GM19452 (cell line): Measurements from ENCODE around the gene APBB1IP.
"Not testable (repeated sequence)": the region's sequence is repeated elsewhere in the genome, so short reads cannot be mapped to it uniquely, and the experiment has no call there.

Source experiments
- ATAC-seq: cut with Tn5 transposase; IDR thresholded peaks from one replicate; pipeline ENCODE4 v1.9.1; 2021; ENCODE audit not compliant: unreplicated experiment

APBB1IP gene

DNA sequence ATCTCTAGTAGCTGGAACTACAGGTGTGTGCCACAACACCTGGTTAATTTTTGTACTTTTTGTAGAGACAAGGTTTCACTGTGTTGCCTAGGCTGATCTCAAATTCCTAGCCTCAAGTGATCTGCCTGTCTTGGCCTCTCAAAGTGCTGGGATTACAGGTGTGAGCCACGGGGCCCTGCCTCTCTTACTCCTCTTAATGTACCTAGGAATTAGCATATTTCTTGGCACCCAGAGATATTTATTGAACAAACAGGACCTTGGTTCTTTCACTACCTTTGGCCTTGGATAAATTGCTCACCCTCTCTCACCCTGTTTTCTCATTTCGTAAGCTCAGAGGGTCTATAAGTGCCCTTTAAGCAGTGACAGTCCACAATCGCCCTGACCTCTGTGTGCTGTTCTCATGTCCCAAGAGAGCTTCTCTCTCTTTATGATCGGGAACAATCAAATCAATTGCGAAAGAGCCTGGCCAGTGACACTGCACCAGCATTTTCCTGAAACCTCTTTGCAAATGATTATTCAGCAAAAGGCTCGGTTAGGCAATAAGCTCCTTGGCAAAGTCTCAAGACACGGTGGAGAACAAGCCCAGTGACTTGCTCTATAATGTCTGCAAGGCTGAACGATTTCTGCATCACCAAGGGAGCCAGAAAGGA, 117.7 kb downstream of the APBB1IP start:
- ATAC-seq = no peak

DNA sequence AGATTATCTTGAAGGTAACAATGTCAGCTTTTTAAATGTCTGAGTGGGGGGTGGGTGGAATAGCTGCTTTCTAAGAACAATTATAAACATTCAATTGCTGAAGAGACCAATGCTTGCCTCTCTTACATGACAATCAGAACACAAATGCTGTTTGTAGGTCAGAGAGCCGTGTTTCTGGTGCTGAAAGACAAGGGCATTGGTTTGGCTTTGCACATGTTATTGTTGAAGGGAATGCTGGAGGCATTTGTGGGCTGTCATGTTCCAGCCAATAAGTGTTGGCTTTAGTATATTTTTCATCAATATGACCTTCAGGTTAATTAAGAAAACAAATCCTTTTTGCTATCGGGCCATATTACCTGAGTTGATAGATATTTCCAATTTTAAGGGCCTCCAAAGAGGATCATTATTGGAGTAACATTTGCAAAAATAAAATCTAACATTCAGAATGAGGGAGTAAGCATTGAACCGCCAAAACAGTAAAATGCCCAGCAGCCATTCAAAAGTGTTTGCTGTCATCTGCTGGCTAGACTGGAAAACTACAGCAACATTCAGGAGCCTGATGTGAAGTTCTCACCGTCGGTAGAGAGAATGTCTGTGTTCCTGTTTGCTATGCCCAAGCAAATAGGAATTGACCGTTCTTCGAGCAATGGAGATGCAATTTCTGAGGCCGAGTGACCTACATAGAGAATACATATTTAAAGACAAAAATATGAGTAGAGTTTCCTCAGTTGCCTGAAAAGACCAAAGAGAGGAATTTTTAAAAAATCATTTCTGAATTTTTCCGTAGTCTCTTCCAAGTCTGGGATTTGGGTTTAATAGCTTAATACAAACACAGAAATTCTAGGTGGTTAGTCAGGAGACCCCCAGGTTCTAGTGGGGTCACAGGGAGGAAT, 118.9 kb downstream of the APBB1IP start:
- ATAC-seq = peak; percentile 59

DNA sequence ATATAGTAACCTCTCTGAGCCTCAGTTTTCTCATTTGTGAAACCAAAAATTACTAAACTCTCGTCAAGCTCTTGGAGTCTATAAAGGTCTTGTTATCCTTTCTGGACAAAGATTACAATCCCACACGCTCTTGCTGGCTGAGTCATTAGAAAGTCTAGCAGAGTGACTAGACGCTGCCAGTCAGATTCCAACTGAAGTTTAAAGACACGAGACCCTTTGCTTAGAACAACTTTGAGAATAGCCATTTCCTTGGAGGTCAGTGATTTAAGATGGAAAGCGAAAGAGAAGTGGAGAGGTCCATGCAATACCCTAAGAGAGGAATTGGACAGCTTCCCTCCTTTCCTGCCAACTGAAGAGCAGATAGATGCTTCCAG, 119.5 kb downstream of the APBB1IP start:
- no peak for ATAC-seq

DNA sequence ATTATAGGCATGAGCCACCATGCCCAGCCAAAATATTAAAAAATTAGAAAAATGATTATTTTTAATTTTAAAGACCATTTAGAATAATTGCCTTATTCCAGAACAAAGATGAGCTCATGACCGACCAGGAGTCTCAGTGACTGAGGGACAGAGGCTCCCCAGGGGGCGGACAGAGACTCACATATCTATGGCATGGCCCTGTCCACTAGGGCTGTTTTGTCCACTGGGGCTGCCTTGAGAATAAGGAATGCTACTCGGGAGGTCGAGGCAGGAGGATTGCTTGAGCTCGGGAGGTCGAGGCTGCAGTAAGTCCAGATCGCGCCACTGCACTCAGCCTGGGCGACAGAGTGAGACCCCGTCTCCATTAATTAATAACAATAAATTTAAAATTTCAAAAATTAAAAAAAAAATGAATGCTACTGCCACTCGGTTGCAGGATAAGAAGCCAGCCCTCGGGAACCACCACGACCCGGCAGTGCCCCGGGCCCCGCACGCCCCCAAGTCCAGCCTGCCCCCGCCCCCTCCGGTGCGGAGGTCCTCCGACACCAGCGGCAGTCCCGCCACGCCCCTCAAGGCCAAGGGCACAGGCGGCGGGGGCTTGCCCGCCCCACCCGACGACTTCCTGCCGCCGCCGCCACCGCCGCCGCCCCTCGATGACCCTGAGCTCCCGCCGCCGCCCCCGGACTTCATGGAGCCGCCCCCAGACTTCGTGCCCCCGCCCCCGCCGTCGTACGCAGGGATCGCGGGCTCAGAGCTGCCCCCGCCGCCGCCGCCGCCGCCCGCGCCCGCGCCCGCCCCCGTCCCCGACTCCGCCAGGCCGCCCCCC, 128.6 kb downstream of the APBB1IP start:
- ATAC-seq = no peak

DNA sequence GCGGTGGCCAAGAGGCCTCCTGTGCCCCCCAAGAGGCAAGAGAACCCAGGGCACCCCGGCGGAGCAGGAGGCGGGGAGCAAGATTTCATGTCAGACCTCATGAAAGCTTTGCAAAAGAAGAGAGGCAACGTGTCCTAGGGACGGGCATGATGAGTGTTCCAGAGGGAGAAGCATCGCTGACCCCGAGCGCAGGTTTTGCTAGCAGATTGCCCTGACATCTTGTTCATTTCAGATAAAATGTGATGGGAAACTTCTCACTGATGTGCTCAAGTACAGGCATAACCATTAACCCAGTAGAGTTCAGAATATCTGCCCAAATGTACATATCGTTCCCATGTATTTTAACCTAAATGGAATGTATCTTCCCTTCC, 129.2 kb downstream of the APBB1IP start:
- ATAC-seq = no peak

DNA sequence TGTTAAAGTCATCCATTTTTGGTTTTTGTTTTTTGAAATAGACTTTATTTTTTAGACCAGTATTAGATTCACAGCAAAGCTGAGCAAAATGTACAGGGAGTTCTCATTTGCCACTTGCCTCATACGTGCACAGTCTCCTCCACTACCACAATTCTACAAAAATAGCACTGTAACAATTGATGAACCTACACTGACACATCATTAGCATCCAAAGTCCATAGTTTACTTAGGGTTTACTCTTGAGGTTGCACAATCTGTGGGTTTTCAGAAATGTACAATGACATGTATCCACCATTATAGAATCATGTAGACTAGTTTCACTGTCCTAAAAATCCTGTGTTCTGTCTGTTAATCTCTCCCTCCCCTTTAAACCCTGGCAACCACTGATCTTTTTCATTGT, 133.5 kb downstream of the APBB1IP start:
- ATAC-seq = no peak

DNA sequence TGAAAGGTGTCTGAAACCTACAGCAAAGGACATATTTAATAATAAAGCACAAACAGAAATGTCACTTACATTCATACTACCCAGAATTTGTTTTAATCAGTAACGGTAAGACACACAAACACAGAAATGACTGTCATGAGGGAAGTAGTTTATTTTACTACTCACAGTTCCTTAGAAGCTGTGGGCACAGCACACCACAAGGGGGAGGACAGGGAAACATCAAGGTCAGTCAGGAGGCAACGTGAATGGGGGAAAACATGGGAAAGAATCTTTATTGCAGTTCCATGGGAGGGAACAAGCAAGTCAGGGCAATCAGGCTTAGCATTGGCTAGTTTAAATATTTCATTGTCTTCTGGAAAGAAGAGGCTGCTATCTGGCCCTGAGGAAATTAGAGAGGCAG, 135.5 kb downstream of the APBB1IP start:
- ATAC-seq = no peak

DNA sequence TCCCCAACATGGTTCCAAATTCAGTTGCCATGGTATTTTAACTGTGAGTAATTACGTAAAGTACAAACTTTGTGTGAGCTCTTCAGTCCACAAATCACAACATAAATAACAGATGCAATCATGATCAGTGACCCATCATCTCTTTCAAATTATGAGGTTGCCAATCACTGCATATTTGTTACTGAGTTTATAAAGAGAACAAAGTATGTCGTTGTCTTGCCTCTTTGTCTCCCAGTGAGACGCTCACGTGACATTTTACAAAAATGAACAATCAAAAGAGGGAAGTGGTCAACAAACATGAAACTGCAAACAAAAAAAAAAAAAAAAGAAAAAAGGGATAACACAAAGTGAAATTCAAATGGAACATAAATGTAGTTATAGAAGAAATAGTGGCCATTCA, 136.6 kb downstream of the APBB1IP start:
- ATAC-seq = no peak

DNA sequence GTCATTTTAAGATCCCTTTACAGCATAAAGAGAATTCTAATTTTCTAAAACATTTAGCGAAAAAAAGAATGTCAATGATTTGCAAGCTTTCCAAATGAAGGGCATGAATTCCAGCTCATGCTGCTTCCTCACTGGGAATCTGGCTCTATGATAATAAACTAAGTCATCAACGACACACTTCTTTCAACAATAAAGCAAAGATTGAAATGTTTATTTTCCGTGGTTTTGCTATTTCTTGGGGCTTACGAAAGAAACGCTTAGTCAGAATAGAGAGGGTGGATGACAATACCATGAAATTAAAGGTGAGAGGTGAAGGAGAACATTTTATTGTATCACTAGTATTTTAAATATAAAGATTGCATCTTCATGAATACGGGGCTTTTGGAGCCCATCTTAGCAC, 140.2 kb downstream of the APBB1IP start:
- not testable (repeated sequence) for ATAC-seq

DNA sequence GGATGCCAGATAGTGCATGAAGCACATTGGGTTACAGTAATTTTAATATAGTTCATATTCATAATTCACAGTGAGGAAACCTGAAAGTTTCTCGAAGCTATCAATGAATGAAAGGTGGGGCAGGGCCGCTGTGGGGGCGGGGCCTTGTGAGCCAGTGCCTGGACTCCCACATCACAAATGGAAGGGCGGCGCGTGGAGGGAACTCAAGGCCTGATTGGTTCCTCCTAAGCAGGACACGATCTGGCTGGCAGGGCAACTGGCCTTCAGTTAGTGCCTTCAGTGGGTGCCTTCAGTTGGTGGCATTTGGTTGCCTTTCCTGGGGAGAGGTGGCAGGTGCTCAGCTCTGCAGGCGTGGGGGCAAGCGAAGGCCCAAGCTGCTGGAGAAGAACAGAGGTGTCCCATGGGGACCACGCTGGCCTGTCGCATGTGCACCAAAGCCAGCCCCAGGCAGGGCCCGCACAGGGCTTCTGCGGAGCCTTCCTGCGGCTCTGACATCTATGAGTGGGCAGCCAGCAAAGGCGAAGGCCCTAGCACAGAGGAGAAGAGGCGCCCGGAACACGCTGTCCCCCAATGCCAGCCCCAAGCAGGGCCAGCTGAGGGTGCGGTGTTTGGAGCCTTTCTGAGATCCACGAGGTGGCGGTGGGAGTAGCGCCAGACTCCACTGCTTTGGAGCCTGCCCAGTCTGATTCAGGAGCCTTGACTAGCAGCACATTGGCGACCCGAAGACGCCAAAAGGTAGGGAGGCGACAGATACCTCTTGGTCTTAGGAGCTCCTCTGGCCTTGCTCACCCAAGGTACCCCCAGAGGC, 141.3 kb downstream of the APBB1IP start:
- no peak for ATAC-seq

DNA sequence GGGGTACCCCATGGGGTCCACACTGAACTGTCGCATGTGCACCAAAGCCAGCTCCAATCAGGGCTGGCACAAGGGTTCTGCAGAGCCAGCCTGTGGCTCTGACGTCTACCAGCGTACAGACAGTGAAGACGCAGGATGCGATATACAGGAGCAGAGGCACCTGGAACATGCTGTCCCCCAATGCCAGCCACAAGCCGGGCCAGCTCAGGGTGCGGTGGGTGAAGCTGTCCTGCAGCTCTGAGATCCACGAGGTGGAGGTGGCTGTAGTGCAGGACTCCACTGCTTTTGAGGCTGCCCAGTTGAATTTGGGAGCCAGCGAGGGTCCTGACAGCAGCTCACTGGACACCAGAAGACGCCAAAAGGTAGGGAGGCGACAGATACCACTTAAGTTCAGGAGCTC, 148.1 kb downstream of the APBB1IP start:
- ATAC-seq = no peak

DNA sequence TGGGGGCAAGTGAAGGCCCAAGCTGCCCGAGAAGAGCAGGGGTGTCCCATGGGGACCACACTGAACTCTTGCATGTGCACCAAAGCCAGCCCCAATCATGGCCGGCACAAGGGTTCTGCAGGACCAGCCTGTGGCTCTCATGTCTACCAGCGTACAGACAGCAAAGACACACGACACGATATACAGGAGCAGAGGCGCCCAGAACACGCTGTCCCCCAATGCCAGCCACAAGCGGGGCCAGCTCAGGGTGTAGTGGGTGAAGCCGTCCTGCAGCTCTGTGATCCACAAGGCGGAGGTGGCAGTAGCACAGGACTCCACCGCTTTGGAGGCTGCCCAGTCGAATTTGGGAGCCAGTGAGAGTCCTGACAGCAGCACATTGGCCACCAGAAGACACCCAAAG, 150.5 kb downstream of the APBB1IP start:
- no peak for ATAC-seq

DNA sequence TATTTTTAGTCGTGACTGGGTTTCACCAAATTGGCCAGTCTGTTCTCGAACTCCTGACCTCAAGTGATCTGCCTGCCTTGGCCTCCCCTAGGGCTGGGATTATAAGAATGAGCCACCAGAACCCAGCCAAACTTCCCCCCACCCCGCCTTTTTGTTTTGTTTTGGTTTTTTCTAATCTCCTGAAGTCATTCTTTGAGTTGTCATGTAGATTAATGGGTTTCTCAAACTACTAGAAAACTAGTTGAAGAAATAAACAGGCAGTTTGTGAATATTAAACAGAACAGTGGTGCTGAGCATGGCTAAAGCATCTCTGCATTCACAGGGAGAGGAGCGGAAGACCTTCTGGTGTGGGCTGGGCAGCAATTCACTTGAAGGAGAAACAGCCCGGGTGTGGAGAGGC, 151.7 kb downstream of the APBB1IP start:
- ATAC-seq = not testable (repeated sequence)

DNA sequence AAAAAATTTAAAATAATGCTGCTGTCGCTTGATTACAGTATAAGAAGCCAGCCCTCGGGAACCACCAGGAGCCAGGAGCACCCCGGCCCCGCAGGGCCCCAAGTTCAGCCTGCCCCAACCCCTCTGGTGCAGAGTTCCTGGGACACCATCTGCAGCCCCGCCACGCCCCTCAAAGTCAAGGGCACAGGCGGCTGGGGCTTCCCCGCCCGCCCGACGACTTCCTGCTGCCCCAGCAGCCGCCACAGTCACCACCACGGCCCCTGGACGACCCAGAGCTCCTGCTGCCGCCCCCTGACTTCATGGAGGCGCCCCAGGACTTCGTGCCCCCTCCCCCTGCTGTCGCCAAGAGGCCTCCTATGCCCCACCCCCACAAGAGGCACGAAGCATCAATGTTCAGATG, 155.8 kb downstream of the APBB1IP start:
- no peak for ATAC-seq

DNA sequence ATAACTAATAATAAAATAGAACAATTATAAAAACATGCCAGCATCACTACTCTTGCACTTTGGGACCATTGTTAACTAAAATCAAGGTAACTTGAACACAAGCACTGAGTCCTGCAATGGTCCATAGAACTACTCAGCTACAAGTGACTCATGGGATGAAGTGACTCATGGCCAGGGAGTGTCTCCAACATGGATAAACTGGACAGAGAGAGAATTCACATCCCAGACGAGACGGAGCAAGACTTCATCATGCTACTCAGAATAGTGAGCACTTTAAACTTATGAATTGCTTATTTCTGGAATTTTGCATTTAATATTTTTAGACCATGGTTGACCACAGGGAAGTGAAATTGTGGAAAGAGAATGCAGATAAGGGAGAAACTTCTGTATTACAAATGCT, 165.1 kb downstream of the APBB1IP start:
- not testable (repeated sequence) for ATAC-seq

DNA sequence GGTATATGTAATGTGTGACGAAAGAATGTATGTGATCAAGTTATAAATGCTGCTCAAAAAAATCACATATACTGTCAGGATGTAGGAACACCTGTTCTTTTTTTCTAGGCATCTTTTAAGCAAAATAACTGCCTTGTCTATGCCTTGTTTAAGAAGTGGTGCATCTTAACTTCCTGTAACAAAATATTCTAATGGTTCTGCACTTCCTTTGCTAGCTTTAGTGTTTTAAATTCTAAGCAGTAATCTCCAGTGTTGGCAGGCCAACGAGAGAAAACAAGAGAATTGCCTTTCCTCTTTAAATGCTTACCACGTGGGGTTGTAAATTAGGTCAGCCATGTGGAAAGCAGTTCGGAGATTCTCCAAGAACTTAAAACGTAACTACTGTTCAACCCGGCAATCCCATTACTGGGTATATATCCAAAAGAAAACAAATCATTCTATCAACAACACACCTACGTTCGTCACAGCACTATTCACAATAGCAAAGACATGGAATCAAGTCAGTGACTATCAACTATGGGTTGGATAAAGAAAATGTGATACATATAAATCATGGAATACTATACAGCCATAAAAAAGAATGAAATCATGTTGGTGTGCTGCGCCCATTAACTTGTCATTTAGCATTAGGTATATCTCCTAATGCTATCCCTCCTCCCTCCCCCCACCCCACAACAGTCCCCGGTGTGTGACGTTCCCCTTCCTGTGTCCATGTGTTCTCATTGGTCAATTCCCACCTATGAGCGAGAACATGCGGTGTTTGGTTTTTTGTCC, 166.4 kb downstream of the APBB1IP start:
- ATAC-seq = not testable (repeated sequence)

DNA sequence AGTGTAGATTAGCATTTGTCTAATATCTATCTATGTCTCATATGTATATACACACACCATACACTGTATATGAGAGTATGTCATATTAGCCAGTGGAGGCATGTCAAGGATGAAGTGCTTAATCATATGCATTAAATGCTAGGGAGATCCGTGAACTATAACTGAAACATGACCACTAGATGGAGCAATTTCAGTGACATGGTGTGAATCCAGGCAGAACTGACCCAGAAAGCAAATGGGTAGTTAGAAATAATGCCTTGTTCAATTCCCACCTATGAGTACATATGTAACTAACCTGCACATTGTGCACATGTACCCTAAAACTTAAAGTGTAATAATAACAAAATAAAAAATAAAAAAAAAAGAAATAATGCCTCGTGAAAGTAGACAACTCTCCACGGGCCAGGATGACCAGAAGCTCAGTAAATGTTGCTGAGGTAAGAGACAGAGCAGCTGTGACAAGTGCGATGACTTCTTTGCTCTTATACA, 168.3 kb downstream of the APBB1IP start:
- peak; percentile 58 for ATAC-seq

DNA sequence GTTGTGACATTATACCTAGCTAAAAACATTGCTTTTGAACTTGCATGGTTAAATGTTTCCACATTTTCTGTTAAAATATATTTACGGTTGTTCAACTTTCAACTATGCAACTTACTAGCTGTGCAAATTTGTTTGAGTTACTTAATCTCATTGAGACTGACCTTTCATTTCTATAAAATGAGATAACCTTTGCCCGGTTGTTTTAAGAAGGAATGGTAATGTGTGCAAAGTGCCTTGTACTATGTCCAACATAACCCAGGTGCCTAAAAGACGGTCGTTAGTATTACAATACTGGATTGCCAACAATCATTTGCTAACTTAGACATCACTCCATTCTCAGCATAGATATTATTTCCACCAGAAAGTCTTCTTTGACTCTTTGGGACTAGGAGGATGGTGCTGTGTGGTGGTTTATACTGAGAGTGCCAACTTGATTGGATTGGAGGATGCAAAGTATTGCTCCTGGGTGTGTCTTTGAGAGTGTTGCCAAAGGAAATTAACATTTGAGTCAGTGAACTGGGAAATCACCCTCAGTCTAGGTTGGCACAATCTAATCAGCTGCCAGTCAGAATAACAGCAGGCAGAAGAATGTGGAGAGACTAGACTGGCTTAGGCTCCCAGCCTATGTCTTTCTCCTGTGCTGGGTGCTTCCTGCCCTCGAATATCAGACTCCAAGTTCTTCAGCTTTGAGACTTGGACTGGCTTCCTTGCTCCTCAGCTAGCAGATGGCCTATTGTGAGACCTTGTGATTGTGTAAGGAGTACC, 174.2 kb downstream of the APBB1IP start:
- no peak for ATAC-seq
